ENCODE measurements around the gene GALE. TPM values are rescaled to one million over a fixed set of nuclear protein-coding genes. Genes with fewer than 3 reads are reported as not detected.

Gene GALE
- total RNA-seq, 4 donors from 2014 or later = 14.1 to 16.7 (median 15.0) TPM

DNA sequence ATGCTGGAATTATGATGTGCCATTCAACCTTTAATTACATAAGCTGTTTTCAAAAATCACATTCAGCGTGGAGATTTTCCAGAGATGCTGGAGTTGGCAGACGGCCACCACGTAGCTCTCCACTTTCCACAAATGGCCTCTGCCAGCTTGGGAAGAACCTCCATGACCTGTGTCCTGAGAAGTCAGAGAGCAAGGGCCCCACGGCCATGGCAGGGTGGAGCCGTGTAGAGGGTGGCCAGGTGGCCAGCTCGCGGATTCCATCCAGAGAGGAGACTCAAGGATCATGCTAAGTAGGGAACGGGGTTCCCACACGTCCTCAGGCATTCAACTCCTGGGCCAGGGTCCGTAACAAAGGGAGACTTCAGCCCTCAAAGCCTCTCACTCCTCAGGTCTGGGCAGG lies 1.3 kb upstream of the GALE start:
- H3K9me3 ChIP-seq = no peaks in the 10 kb centered on the region
- H3K4me1 ChIP-seq = peaks cover 0 to 9% of the 10 kb centered on the region in 2 donors
- intact Hi-C loops (cut with DNase I; ENCODE audit: low total_unique reads) = no loop called here
- no peak for DNase-seq
- no peaks in the 10 kb centered on the region for H3K36me3 ChIP-seq
- TF ChIP-seq POLR2A (IDR thresholded peaks at IDR 0.05) = no peak
- TF ChIP-seq, protein P1, sequence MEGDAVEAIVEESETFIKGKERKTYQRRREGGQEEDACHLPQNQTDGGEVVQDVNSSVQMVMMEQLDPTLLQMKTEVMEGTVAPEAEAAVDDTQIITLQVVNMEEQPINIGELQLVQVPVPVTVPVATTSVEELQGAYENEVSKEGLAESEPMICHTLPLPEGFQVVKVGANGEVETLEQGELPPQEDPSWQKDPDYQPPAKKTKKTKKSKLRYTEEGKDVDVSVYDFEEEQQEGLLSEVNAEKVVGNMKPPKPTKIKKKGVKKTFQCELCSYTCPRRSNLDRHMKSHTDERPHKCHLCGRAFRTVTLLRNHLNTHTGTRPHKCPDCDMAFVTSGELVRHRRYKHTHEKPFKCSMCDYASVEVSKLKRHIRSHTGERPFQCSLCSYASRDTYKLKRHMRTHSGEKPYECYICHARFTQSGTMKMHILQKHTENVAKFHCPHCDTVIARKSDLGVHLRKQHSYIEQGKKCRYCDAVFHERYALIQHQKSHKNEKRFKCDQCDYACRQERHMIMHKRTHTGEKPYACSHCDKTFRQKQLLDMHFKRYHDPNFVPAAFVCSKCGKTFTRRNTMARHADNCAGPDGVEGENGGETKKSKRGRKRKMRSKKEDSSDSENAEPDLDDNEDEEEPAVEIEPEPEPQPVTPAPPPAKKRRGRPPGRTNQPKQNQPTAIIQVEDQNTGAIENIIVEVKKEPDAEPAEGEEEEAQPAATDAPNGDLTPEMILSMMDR (IDR thresholded peaks at IDR 0.05) = no peak
- H3K27ac ChIP-seq = peak overlapping the region in 1 of 2 donors; percentile 88
- H3K4me3 ChIP-seq = no peak overlapping the region
- no peaks in the 10 kb centered on the region for H3K27me3 ChIP-seq

DNA sequence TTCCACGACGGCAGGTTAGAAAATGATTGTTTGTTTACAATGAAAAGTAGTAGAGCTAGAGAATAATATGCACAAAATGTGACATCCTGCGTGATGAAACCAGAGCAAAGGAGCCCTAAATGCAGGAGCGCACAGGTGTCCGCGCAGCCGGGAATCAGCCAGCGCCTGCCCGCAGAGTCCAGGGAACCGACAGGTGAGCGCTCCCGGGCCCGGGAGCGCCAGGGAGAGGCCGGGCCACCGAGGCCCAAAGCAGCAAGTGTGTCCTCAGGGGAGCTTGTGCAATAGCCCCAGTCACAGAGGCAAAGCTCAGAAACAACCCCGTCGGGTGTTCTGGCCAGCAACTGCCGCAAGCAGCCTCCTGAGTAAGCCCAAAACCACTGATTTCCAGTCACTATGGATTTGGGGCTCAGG lies 789 bp upstream of the GALE start:
- DNase-seq = no peak
- Histone ChIP-seq H3K27ac (peak overlapping the region; percentile 76 to 88), H3K36me3 (no peaks in the 10 kb centered on the region), H3K4me1 (peaks cover 0 to 9% of the 10 kb centered on the region in 2 donors), H3K9me3 (no peaks in the 10 kb centered on the region), H3K27me3 (no peaks in the 10 kb centered on the region), H3K4me3 (peak overlapping the region; percentile 63 to 75)
- TF ChIP-seq, protein P1 (IDR thresholded peaks at IDR 0.05) = no peak
- TF ChIP-seq POLR2A (IDR thresholded peaks at IDR 0.05) = no peak
- intact Hi-C loops (cut with DNase I; ENCODE audit: low total_unique reads) = no loop called here

DNA sequence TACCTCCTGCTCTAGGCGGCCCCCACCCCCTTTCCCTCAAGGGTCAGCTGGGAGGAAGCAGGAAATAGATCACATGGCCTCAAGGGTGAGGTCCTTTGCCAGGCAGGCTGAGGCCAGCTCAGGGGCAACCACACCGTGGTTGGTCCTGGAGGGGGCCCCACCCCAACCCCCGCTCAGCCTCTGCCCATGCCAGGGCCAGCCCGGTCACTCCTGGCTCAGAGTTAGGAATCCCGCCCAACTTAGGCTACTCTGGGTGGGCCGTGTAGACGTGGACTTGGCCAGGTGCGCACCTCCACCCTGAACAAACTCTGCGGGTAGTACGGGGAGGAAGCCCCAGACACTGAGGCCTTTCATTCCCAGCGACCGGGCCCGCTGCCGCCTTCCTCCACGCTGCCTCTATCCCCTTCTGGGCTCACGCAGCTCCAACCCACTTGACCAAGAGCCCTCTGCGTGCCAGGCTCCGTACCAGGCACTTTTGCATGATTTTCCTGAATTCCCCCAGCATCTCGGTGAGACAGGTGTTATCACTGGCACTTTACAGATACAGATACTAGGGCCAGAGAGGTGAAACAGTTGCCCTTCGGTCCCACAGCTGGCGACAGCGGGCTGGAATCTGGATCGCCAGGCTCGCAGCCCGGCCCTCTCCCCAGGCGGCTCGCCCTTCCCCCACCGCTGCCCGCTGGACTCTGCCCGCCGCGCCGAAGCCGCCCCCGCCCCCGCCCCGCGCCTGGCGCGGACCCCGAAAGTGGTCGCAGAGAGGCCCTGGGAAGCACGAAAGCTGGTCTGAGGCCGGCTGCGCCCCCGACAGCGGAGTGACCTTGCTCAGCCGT lies 769 bp downstream of the GALE start:
- intact Hi-C loops (cut with DNase I; ENCODE audit: low total_unique reads) = no loop called here
- peak overlapping the region; percentile 63 to 75 for H3K4me3 ChIP-seq
- peak; percentile 45 to 69 for DNase-seq

DNA sequence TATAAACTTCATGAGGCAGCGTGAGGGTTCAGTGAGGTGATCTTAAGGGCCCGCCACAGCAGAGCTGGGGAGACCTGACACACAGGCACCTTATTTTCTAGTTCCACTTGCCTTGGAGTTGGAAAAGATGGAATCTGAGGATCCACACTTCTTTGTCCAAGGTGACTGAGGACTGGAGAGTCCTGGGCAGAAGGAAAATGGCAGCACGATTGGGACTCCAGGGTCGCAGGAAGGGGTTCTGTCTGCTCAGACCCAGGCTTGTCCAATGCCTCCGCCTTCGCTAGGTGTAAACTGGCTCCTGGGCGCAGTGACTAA lies 1.3 kb downstream of the GALE start:
- H3K9me3 ChIP-seq = no peaks in the 10 kb centered on the region
- peak overlapping the region in 1 of 2 donors; percentile 63 for H3K4me3 ChIP-seq
- intact Hi-C loops (cut with DNase I; ENCODE audit: low total_unique reads) = no loop called here
- H3K27ac ChIP-seq = peak overlapping the region in 1 of 2 donors; percentile 36
- H3K4me1 ChIP-seq = peaks cover 0 to 9% of the 10 kb centered on the region in 2 donors
- no peaks in the 10 kb centered on the region for H3K36me3 ChIP-seq
- H3K27me3 ChIP-seq = no peaks in the 10 kb centered on the region
- no peak for DNase-seq
- TF ChIP-seq POLR2A (IDR thresholded peaks at IDR 0.05) = no peak
- TF ChIP-seq, protein P1 (IDR thresholded peaks at IDR 0.05) = no peak

More for the DNA sequence above, 769 bp downstream of the GALE start:
- Histone ChIP-seq H3K9me3 (no peaks in the 10 kb centered on the region), H3K4me1 (peaks cover 0 to 9% of the 10 kb centered on the region in 2 donors), H3K27ac (peak overlapping the region; percentile 76 to 88), H3K27me3 (no peaks in the 10 kb centered on the region), H3K36me3 (no peaks in the 10 kb centered on the region)
- TF ChIP-seq POLR2A (IDR thresholded peaks at IDR 0.05) = peak in 1 of 2 donors; percentile 55
- TF ChIP-seq, protein P1 (IDR thresholded peaks at IDR 0.05) = no peak

DNA sequence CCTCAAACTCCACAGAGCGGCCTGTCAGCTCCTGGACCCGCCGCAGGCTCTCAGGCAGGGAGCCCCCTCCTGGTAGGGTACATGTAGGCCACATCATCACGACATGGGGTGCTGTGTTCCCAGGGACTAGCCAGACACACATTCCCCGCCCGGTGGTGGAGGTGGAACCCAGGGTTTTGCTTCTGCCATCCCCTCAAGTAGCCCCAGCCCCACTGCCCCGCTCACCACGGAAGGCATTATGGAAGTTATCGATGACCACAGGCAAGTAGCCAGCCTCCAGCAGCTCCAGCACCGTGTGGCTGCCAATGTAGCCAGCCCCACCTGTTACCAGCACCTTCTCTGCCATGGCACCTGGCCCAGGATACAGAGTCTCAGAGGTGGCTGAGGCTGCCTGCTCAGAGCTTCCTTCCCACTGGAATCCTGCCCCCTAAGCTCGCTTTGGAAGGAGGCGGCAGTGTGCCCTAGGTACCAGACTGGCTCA lies 1.9 kb downstream of the GALE start:
- Histone ChIP-seq H3K4me1 (peaks cover 0 to 9% of the 10 kb centered on the region in 2 donors), H3K9me3 (no peaks in the 10 kb centered on the region), H3K36me3 (no peaks in the 10 kb centered on the region), H3K27ac (no peak overlapping the region), H3K4me3 (no peak overlapping the region), H3K27me3 (no peaks in the 10 kb centered on the region)
- intact Hi-C loops (cut with DNase I; ENCODE audit: low total_unique reads) = no loop called here
- TF ChIP-seq POLR2A (IDR thresholded peaks at IDR 0.05) = no peak
- TF ChIP-seq, protein P1 (IDR thresholded peaks at IDR 0.05) = no peak
- no peak for DNase-seq

Data from uterus (tissue), 4 donors.